ENCODE measurements around the gene DTNB.

DTNB gene

DNA sequence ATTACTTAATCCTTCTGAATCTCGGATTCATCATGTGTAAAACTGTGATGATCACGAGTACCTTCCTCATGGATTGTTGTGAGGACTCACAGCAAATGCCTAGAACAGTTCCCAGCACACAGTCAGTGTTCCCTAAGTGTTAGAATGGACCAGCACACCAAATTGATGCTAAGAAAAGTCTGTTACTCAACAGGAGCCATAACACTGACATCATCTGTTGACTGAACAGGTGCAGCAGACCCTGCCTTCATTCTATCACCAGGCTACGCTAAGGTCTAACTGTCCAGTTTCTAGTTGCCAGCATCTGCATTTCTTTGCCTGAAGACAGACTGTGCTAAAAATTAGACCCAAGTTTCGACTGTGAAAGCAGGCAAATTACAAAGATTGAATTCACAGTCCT, 18.6 kb downstream of the DTNB start:
- TF ChIP-seq, protein P1, sequence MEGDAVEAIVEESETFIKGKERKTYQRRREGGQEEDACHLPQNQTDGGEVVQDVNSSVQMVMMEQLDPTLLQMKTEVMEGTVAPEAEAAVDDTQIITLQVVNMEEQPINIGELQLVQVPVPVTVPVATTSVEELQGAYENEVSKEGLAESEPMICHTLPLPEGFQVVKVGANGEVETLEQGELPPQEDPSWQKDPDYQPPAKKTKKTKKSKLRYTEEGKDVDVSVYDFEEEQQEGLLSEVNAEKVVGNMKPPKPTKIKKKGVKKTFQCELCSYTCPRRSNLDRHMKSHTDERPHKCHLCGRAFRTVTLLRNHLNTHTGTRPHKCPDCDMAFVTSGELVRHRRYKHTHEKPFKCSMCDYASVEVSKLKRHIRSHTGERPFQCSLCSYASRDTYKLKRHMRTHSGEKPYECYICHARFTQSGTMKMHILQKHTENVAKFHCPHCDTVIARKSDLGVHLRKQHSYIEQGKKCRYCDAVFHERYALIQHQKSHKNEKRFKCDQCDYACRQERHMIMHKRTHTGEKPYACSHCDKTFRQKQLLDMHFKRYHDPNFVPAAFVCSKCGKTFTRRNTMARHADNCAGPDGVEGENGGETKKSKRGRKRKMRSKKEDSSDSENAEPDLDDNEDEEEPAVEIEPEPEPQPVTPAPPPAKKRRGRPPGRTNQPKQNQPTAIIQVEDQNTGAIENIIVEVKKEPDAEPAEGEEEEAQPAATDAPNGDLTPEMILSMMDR (IDR thresholded peaks at IDR 0.05; ENCODE audit: borderline replicate concordance, control extremely low read depth, extremely low read depth, insufficient read depth, missing control alignments): no peak
- in situ Hi-C loops (cut with MboI; ENCODE audit: low sequenced_read_pairs, unreplicated experiment): no loop called here
- DNase-seq (ENCODE audit: low spot score): no peak

- DNase-seq (ENCODE audit: low spot score): no peak
- in situ Hi-C loops (cut with MboI; ENCODE audit: low sequenced_read_pairs, unreplicated experiment): no loop called here
- TF ChIP-seq, protein P1 (IDR thresholded peaks at IDR 0.05; ENCODE audit: borderline replicate concordance, control extremely low read depth, extremely low read depth, insufficient read depth, missing control alignments): no peak
These were observed 21.5 kb downstream of the DTNB start for GRCh38 chr2:25651782-25652455.

DNA sequence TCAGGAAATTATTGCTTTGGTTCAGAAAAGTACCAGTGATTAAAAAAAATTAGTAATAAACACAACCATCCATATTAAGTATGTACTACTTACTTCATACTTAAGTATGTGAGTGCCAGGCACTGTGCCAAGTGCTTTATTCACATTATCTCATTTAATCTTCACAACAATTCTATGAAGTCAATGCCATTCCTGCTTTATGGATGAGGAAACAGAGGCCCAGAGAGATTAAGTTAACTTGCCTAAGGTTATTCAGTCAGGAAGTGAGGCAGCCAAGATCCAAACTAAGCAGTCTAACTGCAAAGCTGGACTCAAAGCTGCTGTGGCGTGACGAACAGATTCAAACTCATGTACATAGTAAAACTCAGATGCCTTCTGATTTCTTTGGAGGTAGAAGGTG, 22.3 kb downstream of the DTNB start:
- no peak for DNase-seq (ENCODE audit: low spot score)
- TF ChIP-seq, protein P1 (IDR thresholded peaks at IDR 0.05; ENCODE audit: borderline replicate concordance, control extremely low read depth, extremely low read depth, insufficient read depth, missing control alignments): no peak
- in situ Hi-C loops (cut with MboI; ENCODE audit: low sequenced_read_pairs, unreplicated experiment): no loop called here

DNA sequence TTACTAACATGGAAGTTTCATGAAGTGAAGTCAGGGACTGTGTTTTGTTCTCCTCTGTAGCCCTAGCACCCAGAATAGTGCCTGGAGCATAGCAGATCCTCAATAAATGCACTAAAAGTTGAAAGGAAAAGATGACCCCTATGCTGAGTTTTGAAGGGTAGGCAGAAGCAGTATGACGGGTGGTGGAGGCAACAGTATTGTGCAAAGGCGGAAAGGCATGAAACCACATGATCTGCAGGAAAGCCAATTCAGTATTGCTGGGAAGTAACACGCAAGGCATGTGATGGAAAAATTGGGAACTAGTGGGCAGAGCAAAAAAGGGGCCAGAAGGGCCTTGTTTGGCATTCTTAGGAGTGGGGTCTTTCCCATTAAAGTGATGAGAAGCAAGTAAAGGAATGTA, 23.1 kb downstream of the DTNB start:
- TF ChIP-seq, protein P1 (IDR thresholded peaks at IDR 0.05; ENCODE audit: borderline replicate concordance, control extremely low read depth, extremely low read depth, insufficient read depth, missing control alignments): no peak
- no peak for DNase-seq (ENCODE audit: low spot score)
- in situ Hi-C loops (cut with MboI; ENCODE audit: low sequenced_read_pairs, unreplicated experiment): no loop called here

DNA sequence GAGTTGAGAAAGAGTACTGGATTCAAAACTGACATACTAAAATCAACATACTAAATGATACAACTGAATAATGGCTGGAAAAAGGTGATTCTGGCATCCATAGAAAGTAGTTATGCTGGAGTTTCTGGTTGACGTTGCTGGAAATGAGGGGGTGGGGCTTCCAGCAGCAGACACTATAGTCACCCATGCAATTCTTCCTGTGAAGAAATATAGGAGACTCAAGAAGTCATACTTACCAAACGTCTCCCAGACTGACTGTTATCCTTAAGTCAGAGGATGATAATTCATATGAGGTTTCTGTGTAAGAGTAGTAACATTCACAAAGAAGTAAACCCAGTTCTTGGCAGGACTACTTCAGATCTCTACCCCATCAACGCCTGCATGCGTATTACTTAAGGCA, 23.6 kb downstream of the DTNB start:
- TF ChIP-seq, protein P1 (IDR thresholded peaks at IDR 0.05; ENCODE audit: borderline replicate concordance, control extremely low read depth, extremely low read depth, insufficient read depth, missing control alignments): no peak
- DNase-seq (ENCODE audit: low spot score): no peak
- in situ Hi-C loops (cut with MboI; ENCODE audit: low sequenced_read_pairs, unreplicated experiment): no loop called here

- no peak for DNase-seq (ENCODE audit: low spot score)
- TF ChIP-seq, protein P1 (IDR thresholded peaks at IDR 0.05; ENCODE audit: borderline replicate concordance, control extremely low read depth, extremely low read depth, insufficient read depth, missing control alignments): no peak
- in situ Hi-C loops (cut with MboI; ENCODE audit: low sequenced_read_pairs, unreplicated experiment): no loop called here
These were observed 31.1 kb downstream of the DTNB start for GRCh38 chr2:25642298-25642697.
